HEK293 (cell line): ENCODE measurements around the gene SLC48A1.

Source experiments
- CTCF ChIA-PET: fragments of 350-600 bp; formaldehyde crosslinking; extraction: SDS; loops from one replicate; lab custom pipeline; 2021; ENCODE audit warnings: antibody characterized with exemption; lab: Yijun Ruan, JAX
- POLR2A ChIA-PET: fragments of 300-600 bp; formaldehyde crosslinking; extraction: SDS; loops from one replicate; lab custom pipeline; 2020; ENCODE audit warnings: antibody characterized with exemption, inconsistent platforms; lab: Yijun Ruan, JAX
- H3K27ac ChIP-seq: fragments of 200-500 bp; sonication (Bioruptor generic); 2 replicates; pipeline ENCODE4 v1.5.1; 2014; ENCODE audit warnings: low read depth, low read length, control low read depth, inconsistent platforms; ENCODE audit errors: extremely low read depth
- H3K36me3 ChIP-seq, 2 experiments: fragments of 200-500 bp in 1 of 2; sonication (Bioruptor generic) in 1 of 2; 1 replicate in 1 of 2; 2 replicates in 1 of 2; pipeline ENCODE4 v1.5.1; 2014 to 2017; ENCODE audit warnings: inconsistent platforms in 2 of 2, low read length in 2 of 2; ENCODE audit not compliant: control insufficient read depth in 2 of 2, insufficient read depth in 1 of 2
- H3K4me1 ChIP-seq: fragments of 200-500 bp; sonication (Bioruptor generic); 2 replicates; pipeline ENCODE4 v1.5.1; 2014; ENCODE audit warnings: mild to moderate bottlenecking, low read length, inconsistent platforms; ENCODE audit not compliant: control insufficient read depth, insufficient read depth
- H3K4me3 ChIP-seq: 2 replicates; pipeline ENCODE4 v1.5.1; 2011; ENCODE audit warnings: low read depth, mild to moderate bottlenecking, control low read depth, low read length, moderate library complexity
- H3K9me3 ChIP-seq: fragments of 200-500 bp; sonication (Bioruptor generic); 2 replicates; pipeline ENCODE4 v1.5.1; 2014; ENCODE audit warnings: low read depth, low read length, inconsistent platforms; ENCODE audit not compliant: control insufficient read depth, insufficient read depth
- GFI1B ChIP-seq: fragments of 450-650 bp; formaldehyde crosslinking; IDR thresholded peaks from 2 replicates; pipeline ENCODE4 v1.5.1; 2016; ENCODE audit warnings: missing biosample characterization, missing genetic modification characterization
- GLIS1 ChIP-seq: fragments of 450-650 bp; formaldehyde crosslinking; IDR thresholded peaks from 2 replicates; pipeline ENCODE4 v1.5.1; 2016; ENCODE audit warnings: missing biosample characterization, missing genetic modification characterization
- MEIS1 ChIP-seq: sonication (generic); formaldehyde crosslinking; IDR thresholded peaks from 2 replicates; pipeline ENCODE4 v1.8.1; 2022; ENCODE audit warnings: missing genetic modification reagents, mild to moderate bottlenecking, borderline replicate concordance
- OSR2 ChIP-seq: fragments of 450-650 bp; formaldehyde crosslinking; IDR thresholded peaks from 2 replicates; pipeline ENCODE4 v1.5.1; 2016; ENCODE audit warnings: missing biosample characterization, missing genetic modification characterization
- PRDM1 ChIP-seq: fragments of 450-650 bp; formaldehyde crosslinking; IDR thresholded peaks from 2 replicates; pipeline ENCODE4; 2016; ENCODE audit warnings: missing biosample characterization, missing genetic modification characterization
- SCRT1 ChIP-seq: fragments of 450-650 bp; formaldehyde crosslinking; IDR thresholded peaks from 2 replicates; pipeline ENCODE4 v1.5.1; 2016; ENCODE audit warnings: missing biosample characterization, missing genetic modification characterization, borderline replicate concordance
- SETDB1 ChIP-seq: IDR thresholded peaks from one replicate; pipeline ENCODE4 v1.6.1; 2017; ENCODE audit warnings: mild to moderate bottlenecking, low read length, moderate library complexity, mixed read lengths; ENCODE audit not compliant: insufficient read length
- YY1 ChIP-seq: fragments of 450-650 bp; formaldehyde crosslinking; IDR thresholded peaks from 2 replicates; pipeline ENCODE4 v1.5.1; 2018; ENCODE audit warnings: missing biosample characterization, missing genetic modification characterization
- ZBTB17 ChIP-seq: fragments of 450-650 bp; formaldehyde crosslinking; IDR thresholded peaks from 2 replicates; pipeline ENCODE4 v1.5.1; 2016; ENCODE audit warnings: missing biosample characterization, missing genetic modification characterization
- ZBTB20 ChIP-seq: fragments of 450-650 bp; formaldehyde crosslinking; IDR thresholded peaks from 2 replicates; pipeline ENCODE4 v1.5.1; 2016; ENCODE audit warnings: missing biosample characterization, missing genetic modification characterization
- ZBTB21 ChIP-seq: fragments of 450-650 bp; formaldehyde crosslinking; IDR thresholded peaks from 2 replicates; pipeline ENCODE4 v1.5.1; 2017; ENCODE audit warnings: missing biosample characterization, missing genetic modification characterization
- ZBTB48 ChIP-seq: fragments of 450-650 bp; formaldehyde crosslinking; IDR thresholded peaks from 2 replicates; pipeline ENCODE4 v1.5.1; 2016; ENCODE audit warnings: missing biosample characterization, missing genetic modification characterization
- ZNF138 ChIP-seq: fragments of 450-650 bp; formaldehyde crosslinking; IDR thresholded peaks from 2 replicates; pipeline ENCODE4 v1.5.1; 2016; ENCODE audit warnings: missing biosample characterization, missing genetic modification characterization, borderline replicate concordance
- ZNF169 ChIP-seq: fragments of 450-650 bp; formaldehyde crosslinking; IDR thresholded peaks from 2 replicates; pipeline ENCODE4 v1.5.1; 2016; ENCODE audit warnings: missing biosample characterization, missing genetic modification characterization
- ZNF19 ChIP-seq: fragments of 450-650 bp; formaldehyde crosslinking; IDR thresholded peaks from 2 replicates; pipeline ENCODE4; 2016; ENCODE audit warnings: missing biosample characterization, missing genetic modification characterization, low read depth
- ZNF214 ChIP-seq: fragments of 450-650 bp; formaldehyde crosslinking; IDR thresholded peaks from 2 replicates; pipeline ENCODE4 v1.5.1; 2017; ENCODE audit warnings: missing biosample characterization, mild to moderate bottlenecking, missing genetic modification characterization, borderline replicate concordance
- ZNF239 ChIP-seq: fragments of 450-650 bp; formaldehyde crosslinking; IDR thresholded peaks from 2 replicates; pipeline ENCODE4 v1.5.1; 2016; ENCODE audit warnings: missing biosample characterization, missing genetic modification characterization
- ZNF37A ChIP-seq: fragments of 450-650 bp; IDR thresholded peaks from 2 replicates; pipeline ENCODE4 v1.5.1; 2018; ENCODE audit warnings: missing biosample characterization, missing genetic modification characterization
- ZNF433 ChIP-seq: fragments of 450-650 bp; formaldehyde crosslinking; IDR thresholded peaks from 2 replicates; pipeline ENCODE4 v1.5.1; 2016; ENCODE audit warnings: missing biosample characterization, missing genetic modification characterization, low read depth
- ZNF548 ChIP-seq: fragments of 450-650 bp; formaldehyde crosslinking; IDR thresholded peaks from 2 replicates; pipeline ENCODE4 v1.5.1; 2016; ENCODE audit warnings: missing biosample characterization, missing genetic modification characterization
- ZNF624 ChIP-seq: fragments of 450-650 bp; formaldehyde crosslinking; IDR thresholded peaks from 2 replicates; pipeline ENCODE4 v1.5.1; 2017; ENCODE audit warnings: missing biosample characterization, missing genetic modification characterization
- ZNF626 ChIP-seq: fragments of 450-650 bp; sonication (Bioruptor Pico); formaldehyde crosslinking; IDR thresholded peaks from 2 replicates; pipeline ENCODE4 v1.5.1; 2018; ENCODE audit warnings: missing biosample characterization, missing genetic modification characterization, inconsistent platforms
- ZNF792 ChIP-seq: fragments of 450-650 bp; formaldehyde crosslinking; IDR thresholded peaks from 2 replicates; pipeline ENCODE4 v1.5.1; 2016; ENCODE audit warnings: missing biosample characterization, missing genetic modification characterization
- TF ChIP-seq, protein P1 (sequence below): fragments of 450-650 bp; formaldehyde crosslinking; IDR thresholded peaks from 2 replicates; pipeline ENCODE4 v1.5.1; 2016; ENCODE audit warnings: missing biosample characterization, missing genetic modification characterization
- TF ChIP-seq, protein P2 (sequence below): fragments of 450-650 bp; formaldehyde crosslinking; IDR thresholded peaks from 2 replicates; pipeline ENCODE4 v1.5.1; 2016; ENCODE audit warnings: missing biosample characterization, missing genetic modification characterization
- TF ChIP-seq, protein P3 (sequence below): fragments of 450-650 bp; formaldehyde crosslinking; IDR thresholded peaks from 2 replicates; pipeline ENCODE4 v1.5.1; 2016; ENCODE audit warnings: missing biosample characterization, missing genetic modification characterization
- TF ChIP-seq, protein P4 (sequence below): fragments of 450-650 bp; formaldehyde crosslinking; IDR thresholded peaks from 2 replicates; pipeline ENCODE4 v1.5.1; 2016; ENCODE audit warnings: missing biosample characterization, missing genetic modification characterization
- TF ChIP-seq, protein P5 (sequence below): fragments of 450-650 bp; formaldehyde crosslinking; IDR thresholded peaks from 2 replicates; pipeline ENCODE4 v1.5.1; 2016; ENCODE audit warnings: missing biosample characterization, missing genetic modification characterization

SLC48A1 gene

DNA sequence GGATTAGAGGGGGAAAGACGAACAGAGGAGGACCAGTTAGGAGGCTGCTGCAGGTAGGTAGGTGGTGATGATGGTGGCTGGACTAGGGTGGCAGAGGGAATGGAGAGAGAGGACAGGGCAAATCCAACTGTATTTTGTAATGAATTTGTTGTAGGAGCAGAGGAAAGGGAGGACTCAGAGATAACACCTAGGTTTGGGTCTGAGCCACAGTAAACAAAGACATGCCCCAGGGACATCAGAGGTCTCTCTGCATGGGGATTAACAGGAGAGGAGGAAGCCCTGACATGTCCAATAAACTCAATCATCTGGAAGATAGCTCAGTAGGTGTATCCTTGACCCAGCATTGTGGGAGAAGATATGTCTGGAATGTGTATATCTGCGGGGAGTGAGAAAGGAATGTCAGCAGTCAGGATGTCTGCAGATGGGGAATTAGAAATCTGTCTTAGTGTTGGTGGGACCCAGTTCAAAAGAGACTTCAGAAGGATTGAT is 4.7 kb upstream of the SLC48A1 start (continued):
- TF ChIP-seq, protein P1, sequence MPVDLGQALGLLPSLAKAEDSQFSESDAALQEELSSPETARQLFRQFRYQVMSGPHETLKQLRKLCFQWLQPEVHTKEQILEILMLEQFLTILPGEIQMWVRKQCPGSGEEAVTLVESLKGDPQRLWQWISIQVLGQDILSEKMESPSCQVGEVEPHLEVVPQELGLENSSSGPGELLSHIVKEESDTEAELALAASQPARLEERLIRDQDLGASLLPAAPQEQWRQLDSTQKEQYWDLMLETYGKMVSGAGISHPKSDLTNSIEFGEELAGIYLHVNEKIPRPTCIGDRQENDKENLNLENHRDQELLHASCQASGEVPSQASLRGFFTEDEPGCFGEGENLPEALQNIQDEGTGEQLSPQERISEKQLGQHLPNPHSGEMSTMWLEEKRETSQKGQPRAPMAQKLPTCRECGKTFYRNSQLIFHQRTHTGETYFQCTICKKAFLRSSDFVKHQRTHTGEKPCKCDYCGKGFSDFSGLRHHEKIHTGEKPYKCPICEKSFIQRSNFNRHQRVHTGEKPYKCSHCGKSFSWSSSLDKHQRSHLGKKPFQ = no peak
- TF ChIP-seq, protein P2, sequence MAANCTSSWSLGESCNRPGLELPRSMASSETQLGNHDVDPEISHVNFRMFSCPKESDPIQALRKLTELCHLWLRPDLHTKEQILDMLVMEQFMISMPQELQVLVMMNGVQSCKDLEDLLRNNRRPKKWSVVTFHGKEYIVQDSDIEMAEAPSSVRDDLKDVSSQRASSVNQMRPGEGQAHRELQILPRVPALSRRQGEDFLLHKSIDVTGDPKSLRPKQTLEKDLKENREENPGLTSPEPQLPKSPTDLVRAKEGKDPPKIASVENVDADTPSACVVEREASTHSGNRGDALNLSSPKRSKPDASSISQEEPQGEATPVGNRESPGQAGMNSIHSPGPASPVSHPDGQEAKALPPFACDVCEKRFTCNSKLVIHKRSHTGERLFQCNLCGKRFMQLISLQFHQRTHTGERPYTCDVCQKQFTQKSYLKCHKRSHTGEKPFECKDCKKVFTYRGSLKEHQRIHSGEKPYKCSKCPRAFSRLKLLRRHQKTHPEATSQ (tag by site-specific recombination) = no peak
- TF ChIP-seq PRDM1 (tag by site-specific recombination) (0 out of 2 replicates have a peak, but pooled peaks have one; percentile 25), ZBTB17 (tag by site-specific recombination) (peak; percentile 30; the same call in 1 of the 2 replicates), ZNF19 (no peak), GLIS1 (tag by site-specific recombination) (peak; percentile 94), GFI1B (tag by site-specific recombination) (no peak), SCRT1 (tag by site-specific recombination) (no peak), ZNF433 (tag by site-specific recombination) (no peak), ZNF624 (tag by site-specific recombination) (no peak), ZNF214 (tag by site-specific recombination) (no peak), ZNF169 (tag by site-specific recombination) (no peak), ZNF548 (peak; percentile 96), ZBTB20 (tag by site-specific recombination) (peak; percentile 86), ZNF37A (tag by site-specific recombination) (no peak), ZNF138 (tag by site-specific recombination) (no peak), MEIS1 (CRISPR knock-in tag) (no peak)

DNA sequence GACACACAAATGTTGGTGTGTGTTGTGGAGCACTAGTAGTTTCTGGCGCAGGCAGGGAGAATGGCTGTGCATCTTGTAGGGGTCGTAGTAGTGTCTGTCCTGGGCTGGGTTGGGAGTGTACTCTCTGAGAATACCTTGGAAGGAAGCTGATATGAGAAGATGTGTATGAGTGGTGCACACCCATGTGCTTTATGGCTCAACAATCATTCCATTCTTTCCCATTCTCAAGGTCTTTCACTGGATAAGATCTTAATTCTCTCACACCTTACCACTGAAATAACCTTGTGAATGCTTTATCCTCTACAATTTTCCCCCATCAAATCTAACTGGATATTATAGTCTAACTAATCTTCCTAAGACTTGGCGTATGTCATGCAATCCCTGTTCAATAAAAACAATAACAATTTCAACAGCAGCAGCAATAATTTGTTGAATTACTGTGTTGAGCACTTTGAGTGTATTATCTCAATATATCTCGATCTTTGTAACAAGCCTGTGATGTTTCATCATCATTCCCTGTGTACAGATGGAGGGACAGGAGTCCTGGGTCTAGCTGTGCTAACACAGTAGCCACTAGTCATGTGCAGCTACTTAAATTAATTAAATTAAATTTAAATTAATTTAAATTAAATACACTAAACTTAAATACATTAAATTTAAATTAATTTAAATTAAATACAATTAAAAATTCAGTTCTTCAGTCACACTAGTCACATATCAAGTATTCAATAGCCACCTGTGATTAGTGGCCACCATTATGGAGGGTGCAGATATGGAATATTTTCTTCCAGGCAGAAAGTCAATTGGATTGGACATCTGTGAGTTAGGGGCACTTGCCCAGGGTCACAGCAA is 3.6 kb upstream of the SLC48A1 start:
- Histone ChIP-seq H3K27ac (peak overlapping the region; percentile 3; the same call in 1 of the 2 replicates), H3K4me1 (no peaks in the 10 kb centered on the region; the same call in 1 of the 2 replicates), H3K4me3 (no peak overlapping the region), H3K36me3 (no peaks in the 10 kb centered on the region), H3K9me3 (no peaks in the 10 kb centered on the region)
- POLR2A ChIA-PET = interaction anchor here (1.0 to 3.7 kb wide), 4 partner anchors 9 to 51 kb away, joined by 4 to 34 read pairs (median 6); partner anchors contain the start of genes HDAC7 and RAPGEF3
- CTCF ChIA-PET = interaction anchor here (0.5 to 19.6 kb wide), 12 partner anchors 10 to 736 kb away, joined by 3 to 784 read pairs (median 6); partner anchors contain the start of gene RAPGEF3
- TF ChIP-seq ZNF792 (tag by site-specific recombination) (no peak), GFI1B (tag by site-specific recombination) (no peak), ZBTB48 (tag by site-specific recombination) (peak; percentile 54; the same call in 1 of the 2 replicates), ZNF239 (tag by site-specific recombination) (no peak), YY1 (tag by site-specific recombination) (no peak), ZBTB21 (tag by site-specific recombination) (no peak), OSR2 (peak; percentile 79), ZNF169 (tag by site-specific recombination) (no peak), SETDB1 (no peak), ZNF626 (tag by site-specific recombination) (no peak)
- TF ChIP-seq, protein P3, sequence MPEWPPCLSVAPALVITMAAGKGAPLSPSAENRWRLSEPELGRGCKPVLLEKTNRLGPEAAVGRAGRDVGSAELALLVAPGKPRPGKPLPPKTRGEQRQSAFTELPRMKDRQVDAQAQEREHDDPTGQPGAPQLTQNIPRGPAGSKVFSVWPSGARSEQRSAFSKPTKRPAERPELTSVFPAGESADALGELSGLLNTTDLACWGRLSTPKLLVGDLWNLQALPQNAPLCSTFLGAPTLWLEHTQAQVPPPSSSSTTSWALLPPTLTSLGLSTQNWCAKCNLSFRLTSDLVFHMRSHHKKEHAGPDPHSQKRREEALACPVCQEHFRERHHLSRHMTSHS = no peak
- TF ChIP-seq, protein P4, sequence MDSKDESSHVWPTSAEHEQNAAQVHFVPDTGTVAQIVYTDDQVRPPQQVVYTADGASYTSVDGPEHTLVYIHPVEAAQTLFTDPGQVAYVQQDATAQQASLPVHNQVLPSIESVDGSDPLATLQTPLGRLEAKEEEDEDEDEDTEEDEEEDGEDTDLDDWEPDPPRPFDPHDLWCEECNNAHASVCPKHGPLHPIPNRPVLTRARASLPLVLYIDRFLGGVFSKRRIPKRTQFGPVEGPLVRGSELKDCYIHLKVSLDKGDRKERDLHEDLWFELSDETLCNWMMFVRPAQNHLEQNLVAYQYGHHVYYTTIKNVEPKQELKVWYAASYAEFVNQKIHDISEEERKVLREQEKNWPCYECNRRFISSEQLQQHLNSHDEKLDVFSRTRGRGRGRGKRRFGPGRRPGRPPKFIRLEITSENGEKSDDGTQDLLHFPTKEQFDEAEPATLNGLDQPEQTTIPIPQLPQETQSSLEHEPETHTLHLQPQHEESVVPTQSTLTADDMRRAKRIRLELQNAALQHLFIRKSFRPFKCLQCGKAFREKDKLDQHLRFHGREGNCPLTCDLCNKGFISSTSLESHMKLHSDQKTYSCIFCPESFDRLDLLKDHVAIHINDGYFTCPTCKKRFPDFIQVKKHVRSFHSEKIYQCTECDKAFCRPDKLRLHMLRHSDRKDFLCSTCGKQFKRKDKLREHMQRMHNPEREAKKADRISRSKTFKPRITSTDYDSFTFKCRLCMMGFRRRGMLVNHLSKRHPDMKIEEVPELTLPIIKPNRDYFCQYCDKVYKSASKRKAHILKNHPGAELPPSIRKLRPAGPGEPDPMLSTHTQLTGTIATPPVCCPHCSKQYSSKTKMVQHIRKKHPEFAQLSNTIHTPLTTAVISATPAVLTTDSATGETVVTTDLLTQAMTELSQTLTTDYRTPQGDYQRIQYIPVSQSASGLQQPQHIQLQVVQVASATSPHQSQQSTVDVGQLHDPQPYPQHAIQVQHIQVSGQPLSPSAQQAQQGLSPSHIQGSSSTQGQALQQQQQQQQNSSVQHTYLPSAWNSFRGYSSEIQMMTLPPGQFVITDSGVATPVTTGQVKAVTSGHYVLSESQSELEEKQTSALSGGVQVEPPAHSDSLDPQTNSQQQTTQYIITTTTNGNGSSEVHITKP (tag by site-specific recombination) = peak; percentile 42
- TF ChIP-seq, protein P5, sequence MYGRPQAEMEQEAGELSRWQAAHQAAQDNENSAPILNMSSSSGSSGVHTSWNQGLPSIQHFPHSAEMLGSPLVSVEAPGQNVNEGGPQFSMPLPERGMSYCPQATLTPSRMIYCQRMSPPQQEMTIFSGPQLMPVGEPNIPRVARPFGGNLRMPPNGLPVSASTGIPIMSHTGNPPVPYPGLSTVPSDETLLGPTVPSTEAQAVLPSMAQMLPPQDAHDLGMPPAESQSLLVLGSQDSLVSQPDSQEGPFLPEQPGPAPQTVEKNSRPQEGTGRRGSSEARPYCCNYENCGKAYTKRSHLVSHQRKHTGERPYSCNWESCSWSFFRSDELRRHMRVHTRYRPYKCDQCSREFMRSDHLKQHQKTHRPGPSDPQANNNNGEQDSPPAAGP (tag by site-specific recombination) = no peak
